Kidney (tissue), 14 donors: ENCODE data around the gene FGFR2. TPM values are rescaled to one million over a fixed set of nuclear protein-coding genes. Genes with fewer than 3 reads are reported as not detected.

Experiments
- DNase-seq, 5 donors: peaks; one replicate each; pipeline ENCODE4 v3.0.0-alpha.2; 2013 to 2020
- FAIRE-seq: peaks from 2 replicates; lab custom pipeline; 2012; peaks lifted over from hg19 to GRCh38; lab: Jason Lieb, UNC
- H3K27ac ChIP-seq, 2 donors: one replicate each; pipeline ENCODE4 v1.7.0; 2013; ENCODE audit warnings: low read depth in 2 of 2, low read length in 2 of 2, inconsistent platforms in 1 of 2
- H3K27me3 ChIP-seq: one replicate; pipeline ENCODE4 v1.7.1; 2013; ENCODE audit warnings: low read length, inconsistent platforms; ENCODE audit not compliant: control insufficient read depth, insufficient read depth
- H3K36me3 ChIP-seq, 3 donors: one replicate each; pipeline versions ENCODE4 v1.7.0 to v1.7.1; 2013; ENCODE audit warnings: low read length in 3 of 3, control low read depth in 1 of 3, inconsistent platforms in 1 of 3; ENCODE audit not compliant: insufficient read depth in 3 of 3, control insufficient read depth in 2 of 3
- H3K4me1 ChIP-seq, 3 donors: one replicate each; pipeline versions ENCODE4 v1.7.0 to v1.7.1; 2013; ENCODE audit warnings: low read length in 3 of 3, inconsistent platforms in 1 of 3, low read depth in 1 of 3; ENCODE audit not compliant: control insufficient read depth in 2 of 3, insufficient read depth in 2 of 3
- H3K4me3 ChIP-seq, 3 donors: one replicate each; pipeline versions ENCODE4 v1.7.0 to v1.8.1; 2013; ENCODE audit warnings: low read length in 3 of 3, control low read depth in 1 of 3, inconsistent platforms in 1 of 3
- H3K9ac ChIP-seq, 3 donors: one replicate each; pipeline versions ENCODE4 v1.7.0 to v1.7.1; 2013; ENCODE audit warnings: low read length in 3 of 3, control low read depth in 1 of 3, inconsistent platforms in 1 of 3
- H3K9me3 ChIP-seq, 3 donors: one replicate each; pipeline versions ENCODE4 v1.7.0 to v1.7.1; 2013; ENCODE audit warnings: low read length in 3 of 3, control low read depth in 1 of 3, inconsistent platforms in 1 of 3; ENCODE audit not compliant: control insufficient read depth in 2 of 3, insufficient read depth in 1 of 3
- CTCF ChIP-seq: IDR thresholded peaks from 3 replicates; pipeline ENCODE4 v1.5.1; 2012; ENCODE audit warnings: mild to moderate bottlenecking, moderate library complexity, borderline replicate concordance; ENCODE audit not compliant: insufficient read depth; ENCODE audit errors: extremely low read depth
- intact Hi-C: fragments of 100-400 bp; cut with DNase I; formaldehyde crosslinking; loops from one replicate; pipeline ENCODE4 v1.11.1; 2022
- polyA plus RNA-seq: library from polyadenylated mRNA; stranded (reverse); fragments of 350-450 nt; fragmentation: Illumina TruSeq; extraction: RNeasy Lipid Tissue Mini Kit (QIAGEN cat#74804); gene quantifications from one replicate; pipeline ENCODE4 v1.2.3, GENCODE V29; 2014; ENCODE audit warnings: low read depth, low replicate concordance; ENCODE audit not compliant: insufficient read depth
- total RNA-seq: library from RNA; stranded (reverse); fragmentation: NEBNext Ultra II Directional; extraction: Animal tissue kit (Norgen Biotek cat#: 25700); gene quantifications from one replicate; pipeline ENCODE4 v1.2.1, GENCODE V29; 2021
- donor health status: control.
- donor health status: control.
- donor health status: control.
- donor health status: control.
- donor health status: control.
- donor health status: DM: yes; HTN: yes; CAD: no.
- donor health status: Normal renal cell carcinoma (clear cell type).

The FGFR2 gene
- total and polyA plus RNA-seq, 2 donors from 2014 or later = 20.2 to 59.4 TPM

- no peak for TF ChIP-seq CTCF
- FAIRE-seq = no peak
- H3K36me3 ChIP-seq = no peaks in the 10 kb centered on the region
- peak in 1 of 5 donors; percentile 30 for DNase-seq
- H3K4me1 ChIP-seq = peaks cover 0 to 16% (median 7%) of the 10 kb centered on the region in 3 donors
- H3K9ac ChIP-seq = peak overlapping the region in 1 of 3 donors; percentile 10
- no peaks in the 10 kb centered on the region for H3K27me3 ChIP-seq
- H3K4me3 ChIP-seq = no peak overlapping the region
- intact Hi-C loops = no loop called here
- peak overlapping the region; percentile 35 to 69 for H3K27ac ChIP-seq
- no peaks in the 10 kb centered on the region for H3K9me3 ChIP-seq
Measured at GRCh38 chr10:121578298-121578697, 19.9 kb downstream of the FGFR2 start.

GRCh38 chr10:121577568-121577967 is 20.7 kb downstream of the FGFR2 start:
- no peak for TF ChIP-seq CTCF
- Histone ChIP-seq H3K9ac (no peak overlapping the region), H3K4me1 (peaks cover 0 to 16% (median 7%) of the 10 kb centered on the region in 3 donors), H3K4me3 (no peak overlapping the region), H3K36me3 (no peaks in the 10 kb centered on the region), H3K9me3 (no peaks in the 10 kb centered on the region), H3K27ac (peak overlapping the region in 1 of 2 donors; percentile 13), H3K27me3 (no peaks in the 10 kb centered on the region)
- DNase-seq = peak in 3 of 5 donors; percentile 40 to 51 (median 49)
- FAIRE-seq = no peak
- intact Hi-C loops = no loop called here

DNA sequence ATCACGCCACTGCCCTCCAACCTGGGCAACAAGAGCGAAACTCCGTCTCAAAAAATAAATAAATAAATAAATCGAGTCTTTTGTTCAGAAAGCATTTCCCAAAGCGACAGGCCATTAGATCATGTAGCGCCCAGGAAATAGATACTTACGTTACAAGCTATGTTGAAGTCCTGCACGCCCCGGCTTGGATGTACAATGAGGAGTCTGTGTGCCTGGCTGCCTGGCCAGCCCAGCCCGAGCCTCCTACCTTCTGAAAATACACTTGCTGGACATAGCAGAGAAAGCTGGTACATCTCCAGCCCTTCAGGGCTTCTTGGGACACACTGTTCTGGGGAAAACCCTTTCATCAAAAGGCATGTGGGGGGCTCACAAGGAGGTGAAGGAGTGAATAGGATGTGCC is 22.1 kb downstream of the FGFR2 start:
- TF ChIP-seq CTCF = no peak
- H3K27me3 ChIP-seq = no peaks in the 10 kb centered on the region
- no peaks in the 10 kb centered on the region for H3K9me3 ChIP-seq
- H3K4me3 ChIP-seq = no peak overlapping the region
- no peaks in the 10 kb centered on the region for H3K36me3 ChIP-seq
- FAIRE-seq = no peak
- H3K9ac ChIP-seq = no peak overlapping the region
- peak in 1 of 5 donors; percentile 33 for DNase-seq
- peaks cover 0 to 15% (median 5%) of the 10 kb centered on the region in 3 donors for H3K4me1 ChIP-seq
- H3K27ac ChIP-seq = no peak overlapping the region
- intact Hi-C loops = no loop called here

DNA sequence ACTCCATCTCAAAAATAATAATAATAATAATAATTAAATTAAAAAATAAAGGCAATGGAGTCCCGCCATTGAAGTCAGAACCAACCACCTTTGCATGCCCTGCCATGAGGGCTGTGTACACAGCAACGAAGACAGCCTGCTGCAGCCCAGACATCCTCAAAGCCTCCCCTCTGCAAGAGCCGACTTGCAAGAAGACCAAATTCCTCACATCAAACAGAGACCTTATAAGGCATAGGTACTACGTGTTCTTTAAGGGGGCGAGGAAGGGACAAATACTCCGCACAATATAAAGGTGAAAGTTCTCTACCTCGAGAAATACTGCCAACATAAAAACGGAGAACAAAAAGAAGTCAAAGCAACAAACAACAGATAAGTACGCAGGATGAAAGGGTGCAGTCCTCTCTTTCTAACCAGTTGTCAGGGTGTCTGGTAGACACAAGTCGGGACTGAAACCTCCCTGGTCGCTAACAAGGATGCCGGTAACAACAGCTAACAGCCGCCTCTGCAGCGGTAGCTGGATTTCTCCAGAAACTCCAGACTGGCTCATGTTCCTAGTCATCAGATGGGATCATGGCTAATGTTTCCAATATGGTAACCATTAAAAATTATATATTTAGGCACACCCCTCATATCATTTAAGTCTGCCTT is 23.6 kb downstream of the FGFR2 start:
- Histone ChIP-seq H3K9ac (no peak overlapping the region), H3K4me3 (no peak overlapping the region), H3K27ac (no peak overlapping the region), H3K36me3 (no peaks in the 10 kb centered on the region), H3K9me3 (no peaks in the 10 kb centered on the region), H3K4me1 (peaks cover 0 to 7% (median 0%) of the 10 kb centered on the region in 3 donors), H3K27me3 (no peaks in the 10 kb centered on the region)
- DNase-seq (no peak), FAIRE-seq (no peak)
- TF ChIP-seq CTCF = no peak
- intact Hi-C loops = no loop called here
